Breast epithelium (tissue), 4 donors: ENCODE measurements around the gene RFX3. TPM values are rescaled to one million over a fixed set of nuclear protein-coding genes. Genes with fewer than 3 reads are reported as not detected.

Source experiments
- DNase-seq, 2 donors: peaks; one replicate each; pipeline ENCODE4 v3.0.0-alpha.2; 2019; ENCODE audit warnings: low spot score in 2 of 2
- H3K27ac ChIP-seq, 2 donors: fragments of 200-600 bp; sonication (generic) in 1 of 2; one replicate each; pipeline ENCODE4 v1.5.1; 2016 to 2019; ENCODE audit warnings: mild to moderate bottlenecking in 1 of 2
- H3K27me3 ChIP-seq, 2 donors: fragments of 200-600 bp; sonication (generic) in 1 of 2; one replicate each; pipeline versions ENCODE4 v1.5.1 to v1.6.0; 2017 to 2019; ENCODE audit warnings: control low read depth in 1 of 2, mild to moderate bottlenecking in 1 of 2
- H3K36me3 ChIP-seq: fragments of 200-600 bp; one replicate; pipeline ENCODE4 v1.5.1; 2019
- H3K4me1 ChIP-seq, 2 donors: fragments of 200-600 bp; sonication (generic); one replicate each; pipeline ENCODE4 v1.5.1; 2016 to 2019; ENCODE audit warnings: control low read depth in 1 of 2
- H3K4me3 ChIP-seq, 3 donors: fragments of 200-600 bp; sonication (generic); 1 replicate in 2 of 3; 2 replicates in 1 of 3; pipeline ENCODE4 v1.5.1; 2016 to 2019; ENCODE audit warnings: mild to moderate bottlenecking in 3 of 3, moderate library complexity in 2 of 3
- H3K9me3 ChIP-seq, 2 donors: fragments of 200-600 bp; sonication (generic) in 1 of 2; one replicate each; pipeline ENCODE4 v1.5.1; 2016 to 2019; ENCODE audit warnings: control low read depth in 1 of 2
- CTCF ChIP-seq, 3 donors: fragments of 450-650 bp; IDR thresholded peaks; one replicate each; pipeline ENCODE4 v1.5.1; 2016 to 2017; ENCODE audit warnings: antibody characterized with exemption in 3 of 3, mild to moderate bottlenecking in 3 of 3, moderate library complexity in 3 of 3
- POLR2A ChIP-seq: fragments of 450-650 bp; IDR thresholded peaks from one replicate; pipeline ENCODE4 v1.6.1; 2016; ENCODE audit warnings: antibody characterized with exemption, mild to moderate bottlenecking, moderate library complexity
- POLR2AphosphoS5 ChIP-seq, 3 donors: sonication (generic); formaldehyde crosslinking; IDR thresholded peaks; one replicate each; pipeline ENCODE4 v1.6.1; 2017; ENCODE audit warnings: antibody characterized with exemption in 3 of 3
- intact Hi-C: fragments of 100-400 bp; cut with DNase I; formaldehyde crosslinking; loops from one replicate; pipeline ENCODE4 v1.15.1; 2023; ENCODE audit warnings: low total_unique reads
- total RNA-seq, 3 donors: library from RNA; depleted of rRNA; stranded (reverse); fragments of >200 nt; gene quantifications; one replicate each; pipeline ENCODE4 v1.1.0, GENCODE V29; 2016

Gene RFX3
- total RNA-seq, 3 donors from 2014 or later: 9.3 to 18.0 (median 13.8) TPM

DNA sequence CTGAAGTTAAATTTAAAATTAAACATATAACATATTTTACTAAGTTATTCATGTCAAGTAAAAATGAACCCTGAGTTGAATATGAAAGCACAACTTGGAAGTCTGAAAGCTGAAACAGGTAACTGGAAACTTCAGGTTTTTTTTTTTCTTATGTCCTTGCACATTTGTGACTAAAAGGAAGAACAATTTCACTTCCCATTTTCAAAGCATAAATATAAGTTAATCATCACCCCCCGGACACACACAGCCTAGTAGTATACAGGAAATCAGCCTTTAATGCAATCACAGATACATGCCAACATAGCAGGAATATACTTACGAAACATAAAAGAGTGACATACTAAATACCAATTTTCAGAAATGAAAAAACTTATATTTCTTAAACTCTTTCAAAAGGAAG is 225.9 kb downstream of the RFX3 start:
- no peak overlapping the region for H3K4me3 ChIP-seq
- no peaks in the 10 kb centered on the region for H3K27me3 ChIP-seq
- no peaks in the 10 kb centered on the region for H3K9me3 ChIP-seq
- intact Hi-C loops: no loop called here
- no peak overlapping the region for H3K27ac ChIP-seq
- TF ChIP-seq POLR2A (no peak), POLR2AphosphoS5 (IDR thresholded peaks at IDR 0.05) (no peak), CTCF (IDR thresholded peaks at IDR 0.05) (no peak)
- H3K36me3 ChIP-seq: no peaks in the 10 kb centered on the region
- no peak for DNase-seq
- no peaks in the 10 kb centered on the region for H3K4me1 ChIP-seq

DNA sequence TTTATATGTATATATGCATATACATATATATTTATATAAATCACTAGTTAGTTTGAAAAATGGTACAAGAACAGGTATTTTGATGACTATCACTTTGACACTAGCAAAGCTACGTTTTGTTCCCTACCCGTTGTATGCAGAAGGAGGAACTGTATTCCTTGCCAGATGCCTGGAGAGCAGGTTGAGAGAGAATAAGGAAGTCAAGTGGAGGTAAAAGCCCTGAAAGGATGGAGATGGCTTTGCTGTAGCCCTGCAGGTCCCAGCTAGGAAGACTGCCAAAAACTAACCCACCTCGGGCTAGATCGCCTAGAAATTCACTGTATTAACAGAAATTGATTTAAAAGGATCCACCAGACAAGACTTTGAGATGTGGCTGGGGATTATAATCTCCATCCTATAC is 229.3 kb downstream of the RFX3 start:
- H3K9me3 ChIP-seq: no peaks in the 10 kb centered on the region
- H3K4me3 ChIP-seq: no peak overlapping the region
- intact Hi-C loops: no loop called here
- H3K27ac ChIP-seq: no peak overlapping the region
- DNase-seq: no peak
- no peaks in the 10 kb centered on the region for H3K36me3 ChIP-seq
- no peak for TF ChIP-seq CTCF (IDR thresholded peaks at IDR 0.05)
- no peak for TF ChIP-seq POLR2AphosphoS5 (IDR thresholded peaks at IDR 0.05)
- no peak for TF ChIP-seq POLR2A
- no peaks in the 10 kb centered on the region for H3K27me3 ChIP-seq
- H3K4me1 ChIP-seq: no peaks in the 10 kb centered on the region

DNA sequence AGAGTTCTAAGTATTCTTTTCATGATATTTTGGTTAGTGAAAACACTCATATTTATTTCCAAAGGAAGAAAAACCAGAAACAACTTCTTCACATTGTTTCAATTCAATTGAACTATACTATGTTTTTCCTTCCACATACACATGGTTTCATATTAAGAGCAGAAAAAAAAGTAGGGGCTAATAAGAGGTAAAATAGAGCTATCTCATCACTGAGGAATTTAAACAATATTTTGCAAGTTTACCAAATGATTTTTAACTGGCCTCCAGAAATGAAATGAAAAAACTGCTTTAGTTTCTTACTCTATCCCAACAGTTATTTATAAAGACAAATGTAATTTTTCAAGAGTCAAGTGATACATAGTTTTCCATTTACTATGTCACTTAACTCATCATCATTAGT is 233.5 kb downstream of the RFX3 start:
- H3K4me3 ChIP-seq: no peak overlapping the region
- no peaks in the 10 kb centered on the region for H3K36me3 ChIP-seq
- no peaks in the 10 kb centered on the region for H3K9me3 ChIP-seq
- no peak for TF ChIP-seq POLR2A
- no peak for TF ChIP-seq POLR2AphosphoS5 (IDR thresholded peaks at IDR 0.05)
- no peak for TF ChIP-seq CTCF (IDR thresholded peaks at IDR 0.05)
- intact Hi-C loops: no loop called here
- no peaks in the 10 kb centered on the region for H3K4me1 ChIP-seq
- H3K27ac ChIP-seq: no peak overlapping the region
- no peaks in the 10 kb centered on the region for H3K27me3 ChIP-seq
- no peak for DNase-seq

- intact Hi-C loops: no loop called here
- TF ChIP-seq POLR2A (no peak), POLR2AphosphoS5 (IDR thresholded peaks at IDR 0.05) (no peak), CTCF (IDR thresholded peaks at IDR 0.05) (no peak)
- no peak overlapping the region for H3K4me3 ChIP-seq
- no peaks in the 10 kb centered on the region for H3K36me3 ChIP-seq
- H3K27me3 ChIP-seq: no peaks in the 10 kb centered on the region
- DNase-seq: no peak
- no peaks in the 10 kb centered on the region for H3K4me1 ChIP-seq
- H3K9me3 ChIP-seq: no peaks in the 10 kb centered on the region
- H3K27ac ChIP-seq: no peak overlapping the region
These were observed 235.5 kb downstream of the RFX3 start for GRCh38 chr9:3290231-3290840.

DNA sequence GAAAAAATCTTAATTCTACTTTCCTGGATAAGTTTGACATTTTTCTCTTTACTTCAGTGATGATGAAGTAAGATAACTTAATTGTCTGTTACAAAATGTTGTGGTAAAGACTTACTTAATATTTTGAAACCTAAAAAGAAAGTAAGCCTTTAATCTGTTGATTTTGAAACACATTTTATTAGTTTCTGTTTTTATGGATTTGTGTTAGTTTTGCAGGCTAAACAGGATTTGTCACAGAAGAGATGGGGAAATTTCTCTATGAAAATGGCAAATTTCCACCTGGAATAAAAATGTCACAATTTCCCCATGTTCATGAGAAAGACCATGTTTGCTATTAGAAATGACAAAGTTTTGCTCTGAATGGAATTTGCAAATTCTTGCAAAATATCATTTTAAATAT is 237.1 kb downstream of the RFX3 start:
- H3K36me3 ChIP-seq: no peaks in the 10 kb centered on the region
- no peak for DNase-seq
- H3K9me3 ChIP-seq: no peaks in the 10 kb centered on the region
- no peaks in the 10 kb centered on the region for H3K27me3 ChIP-seq
- no peak overlapping the region for H3K27ac ChIP-seq
- intact Hi-C loops: no loop called here
- no peak for TF ChIP-seq CTCF (IDR thresholded peaks at IDR 0.05)
- TF ChIP-seq POLR2AphosphoS5 (IDR thresholded peaks at IDR 0.05): no peak
- TF ChIP-seq POLR2A: no peak
- no peak overlapping the region for H3K4me3 ChIP-seq
- H3K4me1 ChIP-seq: no peaks in the 10 kb centered on the region
